ENCODE data around the gene FAAP100. TPM values are rescaled to one million over a fixed set of nuclear protein-coding genes. Genes with fewer than 3 reads are reported as not detected.

Gene FAAP100
- total RNA-seq, 4 donors from 2014 or later, result 3.5 to 31.2 (median 17.3) TPM

DNA sequence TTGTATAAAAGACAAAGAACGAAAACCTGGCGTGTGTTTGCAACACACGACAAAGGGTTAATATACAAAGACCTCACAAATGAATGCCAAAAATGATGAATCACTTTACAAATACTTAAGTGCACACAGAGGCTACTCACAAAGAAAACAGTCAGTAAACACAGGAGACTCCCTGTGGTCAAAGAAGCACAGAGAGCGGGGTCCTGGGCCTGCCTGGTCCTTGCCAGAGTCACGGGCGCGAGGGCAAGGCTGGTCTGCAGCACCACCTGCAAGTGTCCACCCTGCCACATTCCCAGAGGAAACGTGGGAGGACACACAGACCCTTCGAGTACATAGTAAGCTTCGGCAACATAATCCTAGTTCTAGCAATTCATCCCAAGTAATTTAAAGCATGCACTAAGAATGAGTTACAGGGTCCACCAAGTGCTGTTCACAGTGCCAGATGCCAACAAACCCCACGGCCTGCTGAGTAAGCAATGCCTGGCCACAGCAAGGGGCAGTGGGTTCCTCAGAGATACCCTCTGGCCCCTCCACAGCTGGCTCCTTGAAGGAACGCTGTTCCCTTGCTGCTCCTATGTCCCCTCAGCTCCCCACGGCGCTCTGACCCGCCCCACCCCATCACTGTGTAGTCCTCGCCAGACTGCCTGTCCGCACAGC is 24.6 kb upstream of the FAAP100 start:
- Histone ChIP-seq H3K27me3 (no peaks in the 10 kb centered on the region), H3K4me1 (no peaks in the 10 kb centered on the region), H3K4me3 (no peak overlapping the region), H3K36me3 (no peaks in the 10 kb centered on the region), H3K27ac (peak overlapping the region in 1 of 2 donors; percentile 52), H3K9me3 (no peaks in the 10 kb centered on the region)
- intact Hi-C loops (cut with DNase I; ENCODE audit: low total_unique reads), result no loop called here
- no peak for DNase-seq
- no peak for TF ChIP-seq POLR2A (IDR thresholded peaks at IDR 0.05)
- TF ChIP-seq, protein P1, sequence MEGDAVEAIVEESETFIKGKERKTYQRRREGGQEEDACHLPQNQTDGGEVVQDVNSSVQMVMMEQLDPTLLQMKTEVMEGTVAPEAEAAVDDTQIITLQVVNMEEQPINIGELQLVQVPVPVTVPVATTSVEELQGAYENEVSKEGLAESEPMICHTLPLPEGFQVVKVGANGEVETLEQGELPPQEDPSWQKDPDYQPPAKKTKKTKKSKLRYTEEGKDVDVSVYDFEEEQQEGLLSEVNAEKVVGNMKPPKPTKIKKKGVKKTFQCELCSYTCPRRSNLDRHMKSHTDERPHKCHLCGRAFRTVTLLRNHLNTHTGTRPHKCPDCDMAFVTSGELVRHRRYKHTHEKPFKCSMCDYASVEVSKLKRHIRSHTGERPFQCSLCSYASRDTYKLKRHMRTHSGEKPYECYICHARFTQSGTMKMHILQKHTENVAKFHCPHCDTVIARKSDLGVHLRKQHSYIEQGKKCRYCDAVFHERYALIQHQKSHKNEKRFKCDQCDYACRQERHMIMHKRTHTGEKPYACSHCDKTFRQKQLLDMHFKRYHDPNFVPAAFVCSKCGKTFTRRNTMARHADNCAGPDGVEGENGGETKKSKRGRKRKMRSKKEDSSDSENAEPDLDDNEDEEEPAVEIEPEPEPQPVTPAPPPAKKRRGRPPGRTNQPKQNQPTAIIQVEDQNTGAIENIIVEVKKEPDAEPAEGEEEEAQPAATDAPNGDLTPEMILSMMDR (IDR thresholded peaks at IDR 0.05), result no peak

DNA sequence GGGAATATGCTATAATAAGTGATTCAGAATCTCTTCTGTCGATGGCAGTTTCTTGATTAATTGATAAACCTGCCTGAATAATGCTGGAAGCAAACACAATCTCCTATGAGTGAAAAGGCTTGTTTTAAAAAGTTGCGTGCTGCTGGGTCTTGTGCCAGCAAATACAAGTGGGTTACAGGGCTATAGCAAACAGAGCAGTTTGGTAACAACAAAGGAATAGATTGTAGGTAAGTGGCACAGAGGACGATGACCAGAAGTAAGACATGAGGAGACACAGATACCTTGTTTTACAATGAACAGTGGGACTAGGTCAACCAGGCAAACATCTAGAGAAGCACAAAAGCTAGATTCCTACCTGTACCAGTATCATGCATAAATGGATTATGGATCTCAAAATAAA is 23.7 kb upstream of the FAAP100 start:
- no peak for TF ChIP-seq POLR2A (IDR thresholded peaks at IDR 0.05)
- TF ChIP-seq, protein P1 (IDR thresholded peaks at IDR 0.05), result no peak
- Histone ChIP-seq H3K4me1 (no peaks in the 10 kb centered on the region), H3K27ac (no peak overlapping the region), H3K4me3 (no peak overlapping the region), H3K36me3 (no peaks in the 10 kb centered on the region), H3K27me3 (no peaks in the 10 kb centered on the region), H3K9me3 (no peaks in the 10 kb centered on the region)
- no peak for DNase-seq
- intact Hi-C loops (cut with DNase I; ENCODE audit: low total_unique reads), result no loop called here

DNA sequence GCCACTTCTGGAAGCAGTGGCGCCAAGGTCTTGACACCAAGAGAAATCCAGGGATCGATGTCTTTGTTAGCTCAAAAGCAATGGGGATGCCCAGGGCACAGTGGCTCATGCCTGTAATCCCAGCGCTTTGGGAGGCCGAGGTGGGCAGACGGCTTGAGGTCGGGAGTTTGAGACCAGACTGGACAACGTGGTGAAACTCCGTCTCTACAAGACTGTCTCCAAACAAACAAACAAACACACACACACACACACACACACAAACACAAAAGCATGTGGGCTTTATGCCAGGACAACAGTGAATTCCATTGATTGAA is 22.4 kb upstream of the FAAP100 start:
- Histone ChIP-seq H3K36me3 (no peaks in the 10 kb centered on the region), H3K27me3 (no peaks in the 10 kb centered on the region), H3K27ac (peak overlapping the region in 1 of 2 donors; percentile 19), H3K4me3 (no peak overlapping the region), H3K4me1 (no peaks in the 10 kb centered on the region), H3K9me3 (no peaks in the 10 kb centered on the region)
- TF ChIP-seq, protein P1 (IDR thresholded peaks at IDR 0.05), result no peak
- no peak for TF ChIP-seq POLR2A (IDR thresholded peaks at IDR 0.05)
- intact Hi-C loops (cut with DNase I; ENCODE audit: low total_unique reads), result no loop called here
- no peak for DNase-seq

DNA sequence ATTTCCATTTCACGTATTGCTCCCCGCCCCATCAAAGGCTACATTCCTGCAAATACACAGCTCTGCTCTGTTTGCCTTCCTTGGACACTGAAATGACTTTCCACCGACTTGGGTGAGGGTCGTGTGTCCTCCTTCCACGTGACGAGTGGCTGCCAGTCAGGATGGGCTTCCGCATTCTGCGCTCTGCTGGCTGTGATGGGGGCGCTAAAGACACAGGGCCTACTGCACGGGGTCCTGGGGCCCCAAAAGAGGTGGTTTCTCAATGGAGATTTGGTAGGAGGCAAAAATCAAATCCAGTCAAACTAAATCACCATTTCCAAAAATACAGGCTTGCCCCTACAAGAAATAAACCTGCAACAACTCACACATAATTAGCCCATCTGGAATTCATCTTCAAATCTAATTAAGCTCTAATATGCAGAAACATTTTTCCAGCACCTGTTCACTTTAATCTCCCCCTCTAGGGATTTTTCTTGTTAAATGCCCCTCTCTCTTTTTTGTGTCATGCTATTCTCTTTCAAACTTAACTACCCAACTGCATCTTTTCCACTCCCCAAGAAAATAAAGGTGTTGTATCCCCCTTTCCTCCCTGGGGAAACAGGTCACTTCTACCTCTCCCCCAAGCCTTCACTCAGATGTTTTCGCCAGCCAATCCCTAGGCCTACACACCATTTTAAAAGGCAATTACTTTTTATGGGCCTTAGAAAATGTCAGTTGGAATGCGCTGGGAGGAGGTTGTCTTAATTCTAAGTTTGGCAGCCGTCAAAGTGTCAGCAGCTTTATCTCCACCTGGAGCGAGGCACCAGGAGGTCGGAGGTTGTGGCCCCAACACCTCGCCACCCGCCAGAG is 21.9 kb upstream of the FAAP100 start:
- no peaks in the 10 kb centered on the region for H3K27me3 ChIP-seq
- no peak overlapping the region for H3K4me3 ChIP-seq
- no peaks in the 10 kb centered on the region for H3K9me3 ChIP-seq
- TF ChIP-seq POLR2A (IDR thresholded peaks at IDR 0.05), result no peak
- TF ChIP-seq, protein P1 (IDR thresholded peaks at IDR 0.05), result no peak
- DNase-seq, result no peak
- no peaks in the 10 kb centered on the region for H3K4me1 ChIP-seq
- H3K36me3 ChIP-seq, result no peaks in the 10 kb centered on the region
- peak overlapping the region in 1 of 2 donors; percentile 21 for H3K27ac ChIP-seq
- intact Hi-C loops (cut with DNase I; ENCODE audit: low total_unique reads), result no loop called here

DNA sequence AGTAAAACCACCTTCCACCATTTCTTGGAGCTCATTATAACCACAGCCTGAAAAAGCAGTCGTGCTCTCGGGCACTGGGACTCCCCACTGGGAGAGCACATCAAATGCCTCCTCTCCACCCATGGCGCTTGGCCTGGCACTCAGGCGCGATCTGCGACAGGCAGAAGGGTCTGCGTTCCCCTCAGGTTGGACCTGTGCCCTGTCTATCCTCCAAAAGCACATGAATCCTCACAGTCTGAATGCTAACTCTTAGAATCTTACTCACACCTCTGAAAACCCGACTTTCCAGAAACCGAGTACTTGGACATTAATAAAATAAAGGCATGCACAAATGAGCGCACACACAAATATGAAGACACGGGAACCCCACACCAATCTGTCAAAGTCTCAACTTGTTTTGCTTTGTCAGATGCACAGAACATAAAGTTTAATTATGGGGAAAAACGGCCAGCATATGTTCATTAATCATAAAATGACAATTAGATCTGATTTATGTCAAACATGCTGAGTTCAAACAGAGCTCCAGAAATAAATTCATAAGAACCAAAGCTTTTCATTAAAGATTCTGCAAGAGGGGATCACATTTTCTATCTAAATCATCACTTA is 20.5 kb upstream of the FAAP100 start:
- Histone ChIP-seq H3K4me1 (peaks cover under 1 to 2% of the 10 kb centered on the region in 2 donors), H3K4me3 (no peak overlapping the region), H3K27me3 (no peaks in the 10 kb centered on the region), H3K27ac (no peak overlapping the region), H3K36me3 (no peaks in the 10 kb centered on the region), H3K9me3 (no peaks in the 10 kb centered on the region)
- TF ChIP-seq, protein P1 (IDR thresholded peaks at IDR 0.05), result no peak
- no peak for TF ChIP-seq POLR2A (IDR thresholded peaks at IDR 0.05)
- intact Hi-C loops (cut with DNase I; ENCODE audit: low total_unique reads), result no loop called here
- DNase-seq, result no peak

Data from uterus (tissue), 4 donors.